GM23248 (cell line): Measurements from ENCODE around the gene DDX43. TPM values are rescaled to one million over a fixed set of nuclear protein-coding genes. Genes with fewer than 3 reads are reported as not detected.

Source experiments
- DNase-seq: peaks from one replicate; pipeline ENCODE4 v3.0.0-alpha.2; 2015
- H2AFZ ChIP-seq: fragments of 200-600 bp; sonication (generic); 2 replicates; pipeline ENCODE4 v1.6.1; 2016; ENCODE audit warnings: antibody characterized with exemption
- H3F3A ChIP-seq: fragments of 200-600 bp; sonication (generic); 2 replicates; pipeline ENCODE4 v1.6.1; 2016; ENCODE audit warnings: mild to moderate bottlenecking, antibody characterized with exemption, mixed run types; ENCODE audit not compliant: insufficient read depth
- H3K27ac ChIP-seq: fragments of 200-600 bp; sonication (generic); 2 replicates; pipeline ENCODE4 v1.5.1; 2016; ENCODE audit warnings: mild to moderate bottlenecking
- H3K27me3 ChIP-seq: fragments of 200-600 bp; sonication (generic); replicated peaks from 2 replicates; pipeline ENCODE4 v1.6.1; 2016; ENCODE audit warnings: mild to moderate bottlenecking; ENCODE audit not compliant: insufficient read depth
- H3K36me3 ChIP-seq: fragments of 200-600 bp; sonication (generic); 2 replicates; pipeline ENCODE4 v1.6.1; 2016; ENCODE audit warnings: low read depth, mild to moderate bottlenecking
- H3K4me1 ChIP-seq: fragments of 200-600 bp; sonication (generic); 2 replicates; pipeline ENCODE4 v1.6.1; 2016; ENCODE audit warnings: mild to moderate bottlenecking; ENCODE audit not compliant: insufficient read depth
- H3K4me2 ChIP-seq: fragments of 200-600 bp; sonication (generic); one replicate; pipeline ENCODE4 v1.6.1; 2016; ENCODE audit warnings: mild to moderate bottlenecking; ENCODE audit not compliant: unreplicated experiment
- H3K4me3 ChIP-seq: fragments of 200-600 bp; sonication (generic); 2 replicates; pipeline ENCODE4 v1.5.1; 2016; ENCODE audit warnings: mild to moderate bottlenecking
- H3K79me2 ChIP-seq: fragments of 200-600 bp; sonication (generic); 2 replicates; pipeline ENCODE4 v1.6.1; 2016; ENCODE audit warnings: mild to moderate bottlenecking; ENCODE audit not compliant: insufficient read depth
- H3K9ac ChIP-seq: fragments of 200-600 bp; sonication (generic); 2 replicates; pipeline ENCODE4 v1.6.1; 2016; ENCODE audit warnings: mild to moderate bottlenecking
- H3K9me2 ChIP-seq: fragments of 200-600 bp; sonication (generic); 2 replicates; pipeline ENCODE4 v1.6.1; 2016; ENCODE audit warnings: mixed run types, mild to moderate bottlenecking, moderate library complexity; ENCODE audit not compliant: insufficient read depth
- H3K9me3 ChIP-seq: fragments of 200-600 bp; sonication (generic); one replicate; pipeline ENCODE4 v1.6.1; 2017; ENCODE audit warnings: low read depth
- H4K20me1 ChIP-seq: fragments of 200-600 bp; sonication (generic); 2 replicates; pipeline ENCODE4 v1.6.0; 2016; ENCODE audit not compliant: insufficient read depth
- EZH2 ChIP-seq: fragments of 200-600 bp; sonication (generic); IDR thresholded peaks from 2 replicates; pipeline ENCODE4 v1.6.1; 2018; ENCODE audit warnings: antibody characterized with exemption, mild to moderate bottlenecking; ENCODE audit not compliant: insufficient read depth, poor library complexity, severe bottlenecking
- EZH2phosphoT487 ChIP-seq: fragments of 200-600 bp; sonication (generic); IDR thresholded peaks from 2 replicates; pipeline ENCODE4 v1.6.1; 2018; ENCODE audit warnings: antibody characterized with exemption, moderate library complexity, mild to moderate bottlenecking, low read depth; ENCODE audit not compliant: insufficient read depth
- WGBS, 2 experiments: methylation state at CpG; one replicate each; pipeline ENCODE4 v1.1.6; 2015 to 2017; ENCODE audit warnings: low lambda C conversion rate in 2 of 2, low coverage in 1 of 2; ENCODE audit errors: missing lambda C conversion rate in 2 of 2; 5-methylcytosine and 5-hydroxymethylcytosine counted together
- in situ Hi-C: fragments of 300-500 bp; cut with MboI; formaldehyde crosslinking; loops from 2 replicates; pipeline ENCODE4 v1.15.0; 2020
- polyA plus RNA-seq: library from polyadenylated mRNA; unstranded; fragments of >200 nt; fragmentation: Nextera tagmentation; extraction: Ambion mirVana; gene quantifications from 2 replicates; pipeline ENCODE4 v1.2.1, GENCODE V29; 2016
- total RNA-seq: library from RNA; depleted of rRNA; stranded (reverse); fragments of >200 nt; shearing (Covaris generic); gene quantifications from 2 replicates; pipeline ENCODE4 v1.2.3, GENCODE V29; 2014

DDX43 gene
- total and polyA plus RNA-seq, 2 experiments from 2014 or later: 0.11 to 0.38 TPM

- WGBS, 2 experiments: 83 to 90% methylated on average over 6 of the region's 6 CpGs
- in situ Hi-C loops: no loop called here
These were observed 12.0 kb upstream of the DDX43 start for GRCh38 chr6:73382462-73383113.

GRCh38 chr6:73388433-73388799 lies 6.2 kb upstream of the DDX43 start:
- Histone ChIP-seq H4K20me1 (no peaks in the 10 kb centered on the region), H3K27ac (no peak overlapping the region), H3K4me3 (peak overlapping the region; percentile 77), H3K4me1 (peaks cover 7% of the 10 kb centered on the region), H3K9ac (peak overlapping the region; percentile 70), H3K79me2 (no peaks in the 10 kb centered on the region), H3K9me2 (no peaks in the 10 kb centered on the region), H3F3A (0 out of 2 replicates have a peak, but pooled peaks cover 9% of the 10 kb centered on the region), H3K27me3 (no peaks in the 10 kb centered on the region), H2AFZ (peak overlapping the region; percentile 97), H3K36me3 (no peaks in the 10 kb centered on the region), H3K9me3 (no peaks in the 10 kb centered on the region), H3K4me2 (peak overlapping the region; percentile 97)
- TF ChIP-seq EZH2phosphoT487: no peak
- TF ChIP-seq EZH2: no peak
- in situ Hi-C loops: no loop called here
- no peak for DNase-seq
- 27 to 33% methylated on average over 4 of the region's 4 CpGs for WGBS, 2 experiments

More at GRCh38 chr6:73382462-73383113, 12.0 kb upstream of the DDX43 start:
- H3K4me2 ChIP-seq: no peak overlapping the region
- no peak overlapping the region for H2AFZ ChIP-seq
- no peaks in the 10 kb centered on the region for H3F3A ChIP-seq
- no peaks in the 10 kb centered on the region for H3K79me2 ChIP-seq
- H3K9ac ChIP-seq: no peak overlapping the region
- TF ChIP-seq EZH2 (no peak), EZH2phosphoT487 (no peak)
- peak; percentile 45 for DNase-seq
- no peaks in the 10 kb centered on the region for H4K20me1 ChIP-seq
- no peak overlapping the region for H3K27ac ChIP-seq
- H3K36me3 ChIP-seq: no peaks in the 10 kb centered on the region
- no peaks in the 10 kb centered on the region for H3K9me2 ChIP-seq
- H3K4me1 ChIP-seq: no peaks in the 10 kb centered on the region
- H3K4me3 ChIP-seq: no peak overlapping the region
- H3K9me3 ChIP-seq: no peaks in the 10 kb centered on the region
- no peaks in the 10 kb centered on the region for H3K27me3 ChIP-seq

GRCh38 chr6:73388800-73389512 lies 5.7 kb upstream of the DDX43 start:
- Histone ChIP-seq H3K36me3 (no peaks in the 10 kb centered on the region), H3K9me3 (no peaks in the 10 kb centered on the region), H3K79me2 (no peaks in the 10 kb centered on the region), H3K4me2 (peak overlapping the region; percentile 97), H3K27me3 (no peaks in the 10 kb centered on the region), H3F3A (0 out of 2 replicates have a peak, but pooled peaks cover 9% of the 10 kb centered on the region), H3K4me1 (peaks cover 7% of the 10 kb centered on the region), H4K20me1 (no peaks in the 10 kb centered on the region), H3K27ac (peak overlapping the region; percentile 36), H3K4me3 (peak overlapping the region; percentile 77), H3K9ac (peak overlapping the region; percentile 70), H3K9me2 (no peaks in the 10 kb centered on the region), H2AFZ (peak overlapping the region; percentile 97)
- in situ Hi-C loops: no loop called here
- WGBS, 2 experiments: 6 to 9% methylated on average over 26 to 36 of the region's 38 CpGs
- DNase-seq: peak; percentile 78
- TF ChIP-seq EZH2phosphoT487 (no peak), EZH2 (no peak)

GRCh38 chr6:73389854-73390253 lies 4.8 kb upstream of the DDX43 start:
- Histone ChIP-seq H3K9me3 (no peaks in the 10 kb centered on the region), H3K9ac (no peak overlapping the region), H3K9me2 (no peaks in the 10 kb centered on the region), H3K36me3 (no peaks in the 10 kb centered on the region), H3F3A (0 out of 2 replicates have a peak, but pooled peaks cover 9% of the 10 kb centered on the region), H3K27me3 (no peaks in the 10 kb centered on the region), H3K4me1 (peaks cover 7% of the 10 kb centered on the region), H3K4me2 (no peak overlapping the region), H3K79me2 (no peaks in the 10 kb centered on the region), H2AFZ (no peak overlapping the region), H3K4me3 (no peak overlapping the region), H3K27ac (no peak overlapping the region), H4K20me1 (no peaks in the 10 kb centered on the region)
- in situ Hi-C loops: no loop called here
- WGBS, 2 experiments: 89 to 90% methylated on average over 9 to 10 of the region's 10 CpGs
- DNase-seq: no peak
- no peak for TF ChIP-seq EZH2phosphoT487
- no peak for TF ChIP-seq EZH2
